Activated CD8-positive, alpha-beta T cell treated with anti-CD3 and anti-CD28 coated beads for 36 hours (primary cell): Measurements from ENCODE around the gene EP300. TPM values are rescaled to one million over a fixed set of nuclear protein-coding genes. Genes with fewer than 3 reads are reported as not detected.
"Not testable (repeated sequence)": the region's sequence is repeated elsewhere in the genome, so short reads cannot be mapped to it uniquely, and the experiment has no call there.

ENCODE experiments used
- ATAC-seq: fragments of 200-7000 bp; cut with Tn5 transposase; one replicate; pipeline ENCODE4 v1.10.0; 2021; ENCODE audit warnings: mild to moderate bottlenecking, moderate library complexity
- CTCF ChIA-PET: fragments of 350-600 bp; sonication (Branson Sonifier 250); formaldehyde crosslinking; loops from one replicate; lab custom pipeline; 2021; ENCODE audit warnings: antibody characterized with exemption; lab: Charles Lee
- POLR2A ChIA-PET: fragments of 350-600 bp; sonication (Branson Sonifier 250); formaldehyde crosslinking; loops from one replicate; lab custom pipeline; 2021; ENCODE audit warnings: antibody characterized with exemption; lab: Charles Lee
- DNase-seq: peaks from one replicate; pipeline ENCODE4 v3.0.0-alpha.2; 2020
- H3K27ac Mint-ChIP-seq: one replicate; pipeline ENCODE4 v1.8.0; 2021; ENCODE audit warnings: mild to moderate bottlenecking, mixed read lengths
- H3K27me3 Mint-ChIP-seq: one replicate; pipeline ENCODE4 v1.8.0; 2021; ENCODE audit warnings: mixed read lengths
- H3K36me3 Mint-ChIP-seq: one replicate; pipeline ENCODE4 v1.8.0; 2021; ENCODE audit warnings: low read depth, mixed read lengths
- H3K4me1 Mint-ChIP-seq: one replicate; pipeline ENCODE4 v1.8.0; 2021; ENCODE audit warnings: low read depth, mixed read lengths
- H3K4me3 Mint-ChIP-seq: one replicate; pipeline ENCODE4 v1.8.0; 2021; ENCODE audit warnings: mild to moderate bottlenecking, moderate library complexity, mixed read lengths
- H3K9me3 Mint-ChIP-seq: one replicate; pipeline ENCODE4 v1.8.0; 2021; ENCODE audit warnings: mixed read lengths
- CTCF ChIP-seq: fragments of 200-600 bp; IDR thresholded peaks from one replicate; pipeline ENCODE4 v1.8.0; 2022; ENCODE audit warnings: antibody characterized with exemption, mild to moderate bottlenecking
- intact Hi-C: fragments of 100-400 bp; cut with micrococcal nuclease; formaldehyde crosslinking; loops from one replicate; pipeline ENCODE4 v1.10.0; 2022
- total RNA-seq, 2 experiments: library from RNA; stranded (reverse); gene quantifications; one replicate each; pipeline ENCODE4 v1.2.3, GENCODE V29; 2021

Gene EP300
- total RNA-seq, 2 experiments from 2014 or later = 39.6 to 39.7 TPM

GRCh38 chr22:41048791-41049717 lies 43.3 kb upstream of the EP300 start:
- ATAC-seq (no peak), DNase-seq (no peak)
- Mint-ChIP-seq H3K27ac (no peak overlapping the region), H3K9me3 (no peaks in the 10 kb centered on the region), H3K4me1 (peaks cover 3% of the 10 kb centered on the region), H3K4me3 (no peak overlapping the region), H3K36me3 (no peaks in the 10 kb centered on the region), H3K27me3 (no peaks in the 10 kb centered on the region)
- no peak for TF ChIP-seq CTCF
- intact Hi-C loops = no loop called here
- POLR2A ChIA-PET = interaction anchor here (0.6 to 0.9 kb wide), 2 partner anchors 44 to 96 kb away, joined by 3 read pairs; no protein-coding TSS in a partner anchor
- CTCF ChIA-PET = interaction anchor here (0.8 kb wide), 1 partner anchor 126 kb away, joined by 3 read pairs; no protein-coding TSS in a partner anchor

GRCh38 chr22:41049795-41050194 lies 42.6 kb upstream of the EP300 start:
- H3K36me3 Mint-ChIP-seq, ATAC-seq, H3K4me1 Mint-ChIP-seq, H3K27me3 Mint-ChIP-seq, H3K9me3 Mint-ChIP-seq, H3K27ac Mint-ChIP-seq, H3K4me3 Mint-ChIP-seq, DNase-seq, intact Hi-C loops: not testable (repeated sequence)
- POLR2A ChIA-PET = interaction anchor here (0.9 kb wide), 1 partner anchor 43 kb away, joined by 3 read pairs; no protein-coding TSS in a partner anchor
- CTCF ChIA-PET = interaction anchor here (0.8 kb wide), 1 partner anchor 127 kb away, joined by 3 read pairs; no protein-coding TSS in a partner anchor

- ATAC-seq (no peak), DNase-seq (no peak)
- H3K36me3 Mint-ChIP-seq = no peaks in the 10 kb centered on the region
- CTCF ChIA-PET = no interaction called here
- H3K4me3 Mint-ChIP-seq = no peak overlapping the region
- H3K27ac Mint-ChIP-seq = no peak overlapping the region
- H3K9me3 Mint-ChIP-seq = no peaks in the 10 kb centered on the region
- POLR2A ChIA-PET = no interaction called here
- H3K27me3 Mint-ChIP-seq = no peaks in the 10 kb centered on the region
- intact Hi-C loops = no loop called here
- no peak for TF ChIP-seq CTCF
- H3K4me1 Mint-ChIP-seq = peaks cover 3% of the 10 kb centered on the region
These were observed 41.5 kb upstream of the EP300 start for GRCh38 chr22:41050883-41051282.

- intact Hi-C loops = no loop called here
- ATAC-seq = no peak
- CTCF ChIA-PET = interaction anchor here (1.5 kb wide), 1 partner anchor 8 kb away, joined by 3 read pairs; no protein-coding TSS in a partner anchor
- Mint-ChIP-seq H3K4me3 (no peak overlapping the region), H3K9me3 (no peaks in the 10 kb centered on the region), H3K4me1 (peaks cover 3% of the 10 kb centered on the region), H3K27me3 (no peaks in the 10 kb centered on the region), H3K27ac (no peak overlapping the region), H3K36me3 (no peaks in the 10 kb centered on the region)
- TF ChIP-seq CTCF = no peak
- no peak for DNase-seq
- POLR2A ChIA-PET = no interaction called here
These were observed 39.5 kb upstream of the EP300 start for GRCh38 chr22:41052661-41053490.

- intact Hi-C loops = no loop called here
- H3K4me3 Mint-ChIP-seq = no peak overlapping the region
- H3K36me3 Mint-ChIP-seq = no peaks in the 10 kb centered on the region
- H3K27me3 Mint-ChIP-seq = no peaks in the 10 kb centered on the region
- no peak for ATAC-seq
- ChIA-PET POLR2A (no interaction called here), CTCF (no interaction called here)
- H3K9me3 Mint-ChIP-seq = no peaks in the 10 kb centered on the region
- peaks cover 3% of the 10 kb centered on the region for H3K4me1 Mint-ChIP-seq
- DNase-seq = no peak
- no peak for TF ChIP-seq CTCF
- H3K27ac Mint-ChIP-seq = no peak overlapping the region
These were observed 35.3 kb upstream of the EP300 start for GRCh38 chr22:41057076-41057475.
